CD1c-positive myeloid dendritic cell (primary cell): ENCODE measurements around the gene MACROD1.

ENCODE experiments used
- DNase-seq: peaks from one replicate; pipeline ENCODE4 v3.0.0-alpha.2; 2016; ENCODE audit errors: extremely low spot score

Gene MACROD1

GRCh38 chr11:64131683-64132190, 34.2 kb downstream of the MACROD1 start:
- DNase-seq: no peak

GRCh38 chr11:64130618-64131017, 35.3 kb downstream of the MACROD1 start:
- DNase-seq: peak; percentile 27

- DNase-seq: no peak
Measured at GRCh38 chr11:64129403-64129802, 36.5 kb downstream of the MACROD1 start.

- no peak for DNase-seq
Measured at GRCh38 chr11:64128255-64129006, 37.5 kb downstream of the MACROD1 start.

GRCh38 chr11:64127267-64128072, 38.4 kb downstream of the MACROD1 start:
- no peak for DNase-seq

GRCh38 chr11:64126796-64127195, 39.1 kb downstream of the MACROD1 start:
- no peak for DNase-seq

GRCh38 chr11:64126371-64126770, 39.5 kb downstream of the MACROD1 start:
- DNase-seq: no peak

GRCh38 chr11:64125676-64126075, 40.2 kb downstream of the MACROD1 start:
- DNase-seq: no peak

GRCh38 chr11:64124147-64124546, 41.8 kb downstream of the MACROD1 start:
- no peak for DNase-seq

- no peak for DNase-seq
Measured at GRCh38 chr11:64123679-64124078, 42.2 kb downstream of the MACROD1 start.

- DNase-seq: no peak
Measured at GRCh38 chr11:64122411-64123410, 43.2 kb downstream of the MACROD1 start.

- DNase-seq: no peak
Measured at GRCh38 chr11:64121663-64122410, 44.1 kb downstream of the MACROD1 start.

- DNase-seq: no peak
Measured at GRCh38 chr11:64120951-64121569, 44.9 kb downstream of the MACROD1 start.

- DNase-seq: no peak
Measured at GRCh38 chr11:64119700-64120099, 46.2 kb downstream of the MACROD1 start.

- no peak for DNase-seq
Measured at GRCh38 chr11:64118876-64119665, 46.8 kb downstream of the MACROD1 start.

- DNase-seq: no peak
Measured at GRCh38 chr11:64117763-64118459, 48.0 kb downstream of the MACROD1 start.

- DNase-seq: no peak
Measured at GRCh38 chr11:64115531-64116522, 50.1 kb downstream of the MACROD1 start.

- no peak for DNase-seq
Measured at GRCh38 chr11:64114231-64114630, 51.7 kb downstream of the MACROD1 start.
